Colonic mucosa (tissue), 4 donors: Measurements from ENCODE around the gene ZNF335. TPM values are rescaled to one million over a fixed set of nuclear protein-coding genes. Genes with fewer than 3 reads are reported as not detected.

Experiments
- DNase-seq: peaks from one replicate; pipeline ENCODE4 v3.0.0-alpha.2; 2020
- H3K27ac ChIP-seq: fragments of 200-600 bp; one replicate; pipeline ENCODE4 v1.8.0; 2021
- H3K27me3 ChIP-seq: fragments of 200-600 bp; one replicate; pipeline ENCODE4 v1.8.0; 2021
- H3K36me3 ChIP-seq: fragments of 200-600 bp; one replicate; pipeline ENCODE4 v1.8.0; 2021
- H3K4me1 ChIP-seq: fragments of 200-600 bp; one replicate; pipeline ENCODE4 v1.8.0; 2021; ENCODE audit warnings: mild to moderate bottlenecking
- H3K4me3 ChIP-seq: fragments of 200-600 bp; one replicate; pipeline ENCODE4 v1.8.0; 2021
- H3K9ac ChIP-seq, 2 donors: one replicate each; pipeline ENCODE4 v1.7.0; 2013; ENCODE audit warnings: control low read depth in 2 of 2, low read depth in 2 of 2, low read length in 2 of 2
- H3K9me3 ChIP-seq: fragments of 200-600 bp; one replicate; pipeline ENCODE4 v1.8.0; 2021
- CTCF ChIP-seq: fragments of 200-600 bp; IDR thresholded peaks from one replicate; pipeline ENCODE4 v1.8.0; 2022; ENCODE audit warnings: antibody characterized with exemption, mild to moderate bottlenecking
- intact Hi-C: fragments of 100-400 bp; cut with DNase I; formaldehyde crosslinking; loops from one replicate; pipeline ENCODE4 v1.14.1; 2022
- total RNA-seq, 2 donors: library from RNA; stranded (reverse); fragmentation: NEBNext Ultra II Directional in 1 of 2; extraction: Animal tissue kit (Norgen Biotek cat#: 25700) in 1 of 2; gene quantifications; one replicate each; pipeline ENCODE4 v1.2.1, GENCODE V29; 2021
- donor health status: healthy.
- donor health status: DM: no; HTN: no; CAD: no.
- donor health status: DM: no; HTN: no; CAD: no.

Gene ZNF335
- total RNA-seq, 2 donors from 2014 or later, result 11.3 to 22.1 TPM

- peaks cover 16% of the 10 kb centered on the region for H3K36me3 ChIP-seq
- no peak overlapping the region for H3K9ac ChIP-seq
- H3K4me3 ChIP-seq, result no peak overlapping the region
- H3K27ac ChIP-seq, result no peak overlapping the region
- no peaks in the 10 kb centered on the region for H3K9me3 ChIP-seq
- no peaks in the 10 kb centered on the region for H3K27me3 ChIP-seq
- H3K4me1 ChIP-seq, result no peaks in the 10 kb centered on the region
- intact Hi-C loops, result no loop called here
- DNase-seq, result no peak
- no peak for TF ChIP-seq CTCF
Observed at GRCh38 chr20:45950330-45950646, 21.7 kb downstream of the ZNF335 start.

- H3K27me3 ChIP-seq, result no peaks in the 10 kb centered on the region
- H3K9ac ChIP-seq, result no peak overlapping the region
- no peak for DNase-seq
- no peaks in the 10 kb centered on the region for H3K4me1 ChIP-seq
- H3K9me3 ChIP-seq, result no peaks in the 10 kb centered on the region
- H3K4me3 ChIP-seq, result no peak overlapping the region
- peaks cover 16% of the 10 kb centered on the region for H3K36me3 ChIP-seq
- no peak overlapping the region for H3K27ac ChIP-seq
- no peak for TF ChIP-seq CTCF
- intact Hi-C loops, result no loop called here
Observed at GRCh38 chr20:45949542-45950329, 22.3 kb downstream of the ZNF335 start.

- Histone ChIP-seq H3K36me3 (peaks cover 16% of the 10 kb centered on the region), H3K4me3 (no peak overlapping the region), H3K27ac (no peak overlapping the region), H3K27me3 (no peaks in the 10 kb centered on the region), H3K9ac (no peak overlapping the region), H3K9me3 (no peaks in the 10 kb centered on the region), H3K4me1 (no peaks in the 10 kb centered on the region)
- intact Hi-C loops, result no loop called here
- TF ChIP-seq CTCF, result no peak
- no peak for DNase-seq
Observed at GRCh38 chr20:45948742-45949541, 23.1 kb downstream of the ZNF335 start.

- Histone ChIP-seq H3K27me3 (no peaks in the 10 kb centered on the region), H3K9me3 (no peaks in the 10 kb centered on the region), H3K4me3 (no peak overlapping the region), H3K27ac (no peak overlapping the region), H3K36me3 (peaks cover 21% of the 10 kb centered on the region), H3K4me1 (no peaks in the 10 kb centered on the region), H3K9ac (no peak overlapping the region)
- intact Hi-C loops, result no loop called here
- TF ChIP-seq CTCF, result no peak
- no peak for DNase-seq
Observed at GRCh38 chr20:45948261-45948733, 23.7 kb downstream of the ZNF335 start.

- no peaks in the 10 kb centered on the region for H3K27me3 ChIP-seq
- no peak for DNase-seq
- no peaks in the 10 kb centered on the region for H3K9me3 ChIP-seq
- no peaks in the 10 kb centered on the region for H3K4me1 ChIP-seq
- H3K36me3 ChIP-seq, result peaks cover 21% of the 10 kb centered on the region
- intact Hi-C loops, result no loop called here
- no peak overlapping the region for H3K4me3 ChIP-seq
- no peak overlapping the region for H3K27ac ChIP-seq
- H3K9ac ChIP-seq, result no peak overlapping the region
- no peak for TF ChIP-seq CTCF
Observed at GRCh38 chr20:45947110-45947866, 24.7 kb downstream of the ZNF335 start.
